Large intestine (tissue), 3 donors: ENCODE results near the gene LCTL. TPM values are rescaled to one million over a fixed set of nuclear protein-coding genes. Genes with fewer than 3 reads are reported as not detected.

ENCODE experiments used
- DNase-seq, 2 donors: peaks; one replicate each; pipeline versions ENCODE4 v3.0.0 to v3.0.0-alpha.2; 2013
- H3K27ac ChIP-seq: one replicate; pipeline ENCODE4 v1.5.1; 2013; ENCODE audit warnings: low read length
- H3K27me3 ChIP-seq: 2 replicates; pipeline ENCODE4 v1.6.1; 2013; ENCODE audit warnings: low read length; ENCODE audit not compliant: control insufficient read depth, insufficient read depth
- H3K36me3 ChIP-seq: 2 replicates; pipeline ENCODE4 v1.6.1; 2013; ENCODE audit warnings: low read length; ENCODE audit not compliant: control insufficient read depth, insufficient read depth
- H3K4me1 ChIP-seq: one replicate; pipeline ENCODE4 v1.6.1; 2013; ENCODE audit warnings: low read length; ENCODE audit not compliant: control insufficient read depth, insufficient read depth
- H3K4me3 ChIP-seq: one replicate; pipeline ENCODE4 v1.5.1; 2013; ENCODE audit warnings: low read length
- H3K9me3 ChIP-seq: one replicate; pipeline ENCODE4 v1.6.1; 2013; ENCODE audit warnings: mild to moderate bottlenecking, low read depth, low read length, moderate library complexity; ENCODE audit not compliant: control insufficient read depth
- WGBS: methylation state at CpG from one replicate; pipeline ENCODE4 v1.1.5; 2013; ENCODE audit warnings: low lambda C conversion rate; ENCODE audit not compliant: insufficient coverage; 5-methylcytosine and 5-hydroxymethylcytosine counted together
- polyA plus RNA-seq: library from polyadenylated mRNA; unstranded; fragments of 120-200 nt; gene quantifications from one replicate; pipeline ENCODE4 v1.2.1, GENCODE V29; 2013

The LCTL gene
- polyA plus RNA-seq, 1 donor: 0.34 TPM

- Histone ChIP-seq H3K4me3 (no peak overlapping the region), H3K36me3 (no peaks in the 10 kb centered on the region), H3K9me3 (no peaks in the 10 kb centered on the region), H3K27me3 (no peaks in the 10 kb centered on the region), H3K4me1 (no peaks in the 10 kb centered on the region), H3K27ac (no peak overlapping the region)
- DNase-seq: no peak
- WGBS: no CpG with 5 or more reads among the region's 2 CpGs
Observed at GRCh38 chr15:66601521-66601920, 35.7 kb upstream of the LCTL start.

DNA sequence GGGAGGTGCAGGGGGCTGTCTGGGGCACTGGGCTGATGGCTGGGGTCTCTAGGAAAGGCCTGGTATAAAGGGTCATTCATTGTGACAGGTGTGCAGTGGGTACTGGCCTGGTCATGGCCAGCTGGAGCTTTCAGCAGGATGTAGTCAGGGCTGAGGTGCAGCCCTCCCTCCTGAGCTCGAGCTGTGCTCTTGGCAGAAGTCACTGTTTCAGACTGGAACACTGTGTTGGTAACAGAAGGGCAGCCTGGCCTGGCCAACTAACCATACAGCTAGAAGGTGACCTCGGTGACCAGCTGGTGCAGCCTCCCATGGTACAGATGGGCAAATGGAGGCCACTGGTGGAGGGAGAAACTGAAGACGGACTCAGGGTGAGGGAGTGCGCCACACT, 34.4 kb upstream of the LCTL start:
- no peaks in the 10 kb centered on the region for H3K9me3 ChIP-seq
- no peaks in the 10 kb centered on the region for H3K36me3 ChIP-seq
- H3K4me3 ChIP-seq: no peak overlapping the region
- DNase-seq: no peak
- 100% methylated on average over 2 of the region's 4 CpGs for WGBS
- H3K4me1 ChIP-seq: no peaks in the 10 kb centered on the region
- H3K27ac ChIP-seq: no peak overlapping the region
- H3K27me3 ChIP-seq: no peaks in the 10 kb centered on the region

- WGBS: no CpG with 5 or more reads among the region's 13 CpGs
- DNase-seq: no peak
- H3K36me3 ChIP-seq: no peaks in the 10 kb centered on the region
- H3K9me3 ChIP-seq: no peaks in the 10 kb centered on the region
- H3K27ac ChIP-seq: no peak overlapping the region
- no peaks in the 10 kb centered on the region for H3K27me3 ChIP-seq
- no peak overlapping the region for H3K4me3 ChIP-seq
- no peaks in the 10 kb centered on the region for H3K4me1 ChIP-seq
Observed at GRCh38 chr15:66599536-66600239, 33.9 kb upstream of the LCTL start.

- no peaks in the 10 kb centered on the region for H3K4me1 ChIP-seq
- 100% methylated on average over 2 of the region's 14 CpGs for WGBS
- no peak overlapping the region for H3K4me3 ChIP-seq
- H3K9me3 ChIP-seq: no peaks in the 10 kb centered on the region
- no peak overlapping the region for H3K27ac ChIP-seq
- no peaks in the 10 kb centered on the region for H3K27me3 ChIP-seq
- H3K36me3 ChIP-seq: no peaks in the 10 kb centered on the region
- DNase-seq: no peak
Observed at GRCh38 chr15:66598095-66598815, 32.5 kb upstream of the LCTL start.

- Histone ChIP-seq H3K4me3 (no peak overlapping the region), H3K36me3 (no peaks in the 10 kb centered on the region), H3K27ac (no peak overlapping the region), H3K9me3 (no peaks in the 10 kb centered on the region), H3K27me3 (no peaks in the 10 kb centered on the region), H3K4me1 (peaks cover 12% of the 10 kb centered on the region)
- WGBS: 76% methylated on average over 3 of the region's 8 CpGs
- DNase-seq: no peak
Observed at GRCh38 chr15:66595931-66596545, 30.2 kb upstream of the LCTL start.

DNA sequence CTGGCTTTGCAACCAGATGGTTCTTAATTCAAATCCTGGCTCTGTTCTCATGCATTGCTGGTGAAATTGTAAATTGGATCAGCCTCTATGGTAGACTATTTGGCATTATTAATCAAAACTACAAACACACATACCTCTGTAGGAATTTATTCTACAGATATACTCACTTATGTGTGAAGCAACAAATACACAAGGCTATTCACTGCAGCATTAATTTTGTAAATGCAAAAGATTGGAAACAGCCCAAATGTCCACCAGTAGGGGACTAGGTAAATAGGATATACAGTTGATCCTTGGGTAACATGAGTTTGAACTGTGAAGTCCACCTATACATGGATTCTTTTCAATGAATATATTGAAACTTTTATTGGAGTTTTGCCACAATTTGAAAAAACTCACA, 29.5 kb upstream of the LCTL start:
- peaks cover 17% of the 10 kb centered on the region for H3K4me1 ChIP-seq
- no peaks in the 10 kb centered on the region for H3K36me3 ChIP-seq
- H3K9me3 ChIP-seq: no peaks in the 10 kb centered on the region
- no peak for DNase-seq
- H3K27me3 ChIP-seq: no peaks in the 10 kb centered on the region
- H3K4me3 ChIP-seq: no peak overlapping the region
- no peak overlapping the region for H3K27ac ChIP-seq

GRCh38 chr15:66594836-66595235, 29.0 kb upstream of the LCTL start:
- DNase-seq: no peak

DNA sequence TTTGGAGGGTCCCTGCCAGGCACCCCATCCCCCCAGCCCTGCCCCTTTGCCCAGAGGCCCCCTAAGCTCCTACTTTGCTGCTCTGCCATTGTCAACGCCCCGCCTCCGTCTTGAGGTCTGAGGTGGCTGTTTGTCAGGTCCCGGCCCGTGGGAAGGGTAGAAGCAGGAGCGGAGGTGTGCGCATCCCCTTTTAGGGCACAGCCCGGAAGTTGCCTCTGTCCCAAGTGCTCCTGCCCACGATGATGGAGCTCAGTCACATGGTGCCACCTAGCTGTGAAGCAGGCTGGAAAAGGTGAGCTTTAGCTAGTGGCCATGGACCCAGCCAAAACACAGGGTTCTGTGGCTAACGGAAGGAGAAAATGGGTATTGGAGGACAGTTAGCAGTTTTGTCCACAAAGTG, 28.5 kb upstream of the LCTL start:
- peaks cover 18% of the 10 kb centered on the region for H3K4me1 ChIP-seq
- 100% methylated on average over 1 of the region's 10 CpGs for WGBS
- H3K27ac ChIP-seq: no peak overlapping the region
- no peaks in the 10 kb centered on the region for H3K27me3 ChIP-seq
- DNase-seq: no peak
- H3K4me3 ChIP-seq: no peak overlapping the region
- H3K36me3 ChIP-seq: no peaks in the 10 kb centered on the region
- no peaks in the 10 kb centered on the region for H3K9me3 ChIP-seq

More at GRCh38 chr15:66594836-66595235, 29.0 kb upstream of the LCTL start:
- no peaks in the 10 kb centered on the region for H3K36me3 ChIP-seq
- 100% methylated on average over 1 of the region's 5 CpGs for WGBS
- H3K27ac ChIP-seq: no peak overlapping the region
- peaks cover 18% of the 10 kb centered on the region for H3K4me1 ChIP-seq
- no peaks in the 10 kb centered on the region for H3K27me3 ChIP-seq
- H3K4me3 ChIP-seq: no peak overlapping the region
- H3K9me3 ChIP-seq: no peaks in the 10 kb centered on the region

DNA sequence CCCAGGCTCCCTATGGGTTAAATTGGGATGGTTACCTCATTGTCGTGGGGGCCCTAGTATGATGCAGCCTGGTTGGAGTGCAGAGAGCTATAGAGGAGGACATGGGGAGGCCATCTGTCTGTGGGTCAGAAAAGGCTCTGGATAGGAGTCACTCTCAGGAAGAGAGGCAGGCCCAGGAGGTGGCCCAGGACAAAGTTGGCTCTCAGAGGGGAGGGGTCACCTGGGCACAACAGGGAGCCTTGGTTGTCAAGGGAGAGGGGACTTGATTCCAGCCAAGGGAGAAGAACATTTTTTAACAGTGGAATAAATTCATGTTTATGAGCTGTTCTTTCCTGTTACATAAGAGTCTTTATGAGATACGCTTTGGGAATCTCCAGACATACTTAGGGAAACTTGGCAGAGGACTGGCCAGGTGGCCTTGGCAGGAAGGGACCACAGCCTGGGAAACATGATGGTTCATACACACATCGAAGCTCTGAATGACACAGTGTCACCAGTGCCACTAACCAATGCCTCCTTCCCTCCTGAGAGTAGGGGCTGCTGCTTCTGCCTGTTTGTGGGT, 27.5 kb upstream of the LCTL start:
- WGBS: no CpG with 5 or more reads among the region's 3 CpGs
- H3K27ac ChIP-seq: no peak overlapping the region
- DNase-seq: no peak
- no peaks in the 10 kb centered on the region for H3K36me3 ChIP-seq
- no peak overlapping the region for H3K4me3 ChIP-seq
- no peaks in the 10 kb centered on the region for H3K9me3 ChIP-seq
- peaks cover 18% of the 10 kb centered on the region for H3K4me1 ChIP-seq
- no peaks in the 10 kb centered on the region for H3K27me3 ChIP-seq

DNA sequence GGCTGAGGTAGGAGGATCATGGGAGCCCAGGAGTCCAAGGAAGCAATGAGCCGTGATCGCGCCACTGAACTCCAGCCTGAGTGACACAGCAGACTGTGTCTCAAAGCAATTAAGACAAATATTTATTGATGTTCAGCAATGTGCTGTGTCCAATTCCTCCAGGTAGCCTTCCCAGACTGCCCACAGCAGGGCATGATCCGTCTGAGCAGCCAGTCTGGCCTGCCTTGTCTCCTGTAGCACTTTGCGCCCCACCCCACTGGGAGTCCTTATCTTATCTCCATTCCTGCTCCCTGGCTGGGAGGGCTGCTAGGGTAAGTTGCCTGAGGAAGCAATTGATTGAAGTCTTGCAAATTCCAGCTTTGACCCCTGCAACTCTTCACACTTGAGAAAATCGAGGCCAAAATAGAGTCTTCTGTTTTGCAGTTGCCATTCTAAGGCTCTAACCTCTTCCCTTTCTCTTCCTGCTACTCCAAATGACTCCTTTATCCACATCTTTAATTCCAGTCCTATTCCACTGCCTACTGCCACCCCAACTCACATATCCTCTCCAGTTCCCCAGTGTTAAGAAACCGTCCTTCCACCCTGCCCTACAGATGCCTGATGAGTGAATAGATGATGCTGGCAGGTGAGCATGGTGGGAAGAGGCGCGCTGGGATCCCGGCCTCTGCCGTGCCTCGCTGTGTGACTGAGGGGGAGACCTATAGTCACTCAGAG, 26.9 kb upstream of the LCTL start:
- Histone ChIP-seq H3K4me3 (no peak overlapping the region), H3K27me3 (no peaks in the 10 kb centered on the region), H3K4me1 (peaks cover 18% of the 10 kb centered on the region), H3K9me3 (no peaks in the 10 kb centered on the region), H3K27ac (no peak overlapping the region), H3K36me3 (no peaks in the 10 kb centered on the region)
- WGBS: 0% methylated on average over 1 of the region's 12 CpGs
- DNase-seq: peak; percentile 45 to 75
